Stimulated activated CD4-positive, alpha-beta T cell treated with anti-CD3 and anti-CD28 coated beads, Interleukin-1b, Interleukin-23, amount 100 ng/mL, for 1 hour (primary cell): ENCODE measurements around the gene LRP1B.

Experiments
- DNase-seq, 2 donors: peaks; one replicate each; pipeline ENCODE4 v3.0.0-alpha.2; 2020; ENCODE audit warnings: low read depth in 2 of 2

Gene LRP1B

GRCh38 chr2:141151611-141152286, 979.1 kb downstream of the LRP1B start:
- DNase-seq: no peak

GRCh38 chr2:141142025-141142424, 988.8 kb downstream of the LRP1B start:
- no peak for DNase-seq

DNA sequence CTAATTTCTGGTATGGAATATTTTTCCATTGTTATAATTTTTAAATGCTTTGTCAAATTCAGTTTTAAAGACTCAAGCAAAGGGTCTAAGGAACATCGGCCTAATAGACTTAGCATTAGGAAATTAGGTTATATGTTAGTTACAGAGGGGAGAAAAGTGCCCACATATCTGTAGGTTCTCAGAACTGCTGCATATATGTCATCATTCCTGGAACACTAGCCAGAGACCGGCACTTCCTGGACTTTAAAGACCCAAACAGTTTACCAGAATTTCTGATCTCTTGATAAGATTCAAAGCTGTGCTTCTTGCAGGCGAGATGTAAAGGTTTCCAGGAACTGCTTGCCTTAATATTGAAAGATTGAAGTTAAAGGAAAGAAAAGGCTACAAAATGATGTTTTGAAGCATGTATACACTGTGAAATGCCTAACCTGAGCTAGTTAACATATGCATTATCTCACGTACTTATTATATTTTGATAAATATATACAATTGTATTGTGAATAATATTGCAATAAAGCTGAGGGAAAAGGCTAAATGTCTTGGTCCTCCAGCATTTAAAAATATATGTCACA, 993.6 kb downstream of the LRP1B start:
- no peak for DNase-seq

DNA sequence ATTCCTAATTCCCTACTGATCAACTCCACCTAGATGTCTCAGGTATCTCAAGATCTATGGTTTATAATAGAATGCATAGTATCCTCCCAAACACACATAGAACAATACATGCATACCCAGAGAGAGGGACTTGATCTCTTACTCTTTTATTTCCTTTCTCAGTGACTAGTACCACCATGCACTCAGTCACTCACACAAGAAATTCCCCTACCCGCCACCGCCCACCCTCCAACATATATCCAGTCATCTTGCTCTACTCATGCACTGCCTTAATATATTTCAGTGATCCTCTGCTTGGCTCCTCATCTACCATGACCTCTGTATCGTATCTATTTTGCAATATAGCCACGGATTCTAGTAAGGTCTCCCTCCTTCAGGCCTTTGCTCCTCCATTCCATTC, 996.9 kb downstream of the LRP1B start:
- DNase-seq: no peak

DNA sequence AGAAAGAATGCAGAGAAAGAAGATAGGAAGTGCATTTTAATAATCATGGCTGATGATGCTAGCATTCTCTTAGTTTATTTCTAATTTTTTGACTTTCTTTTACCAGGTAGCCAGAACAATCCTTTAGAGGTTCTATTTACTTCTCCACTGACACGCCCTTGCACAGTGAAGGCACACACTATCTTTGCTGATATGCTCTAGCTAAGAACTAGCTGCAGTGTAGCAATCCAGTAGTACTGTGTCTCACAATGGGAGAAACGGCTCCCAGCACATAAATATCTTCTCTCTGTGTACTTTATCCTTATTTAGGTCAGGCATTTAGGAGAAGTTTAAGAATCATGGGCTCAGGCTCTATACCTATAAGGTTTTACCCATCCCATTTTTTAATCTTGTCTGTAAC, 1005.4 kb downstream of the LRP1B start:
- DNase-seq: no peak

DNA sequence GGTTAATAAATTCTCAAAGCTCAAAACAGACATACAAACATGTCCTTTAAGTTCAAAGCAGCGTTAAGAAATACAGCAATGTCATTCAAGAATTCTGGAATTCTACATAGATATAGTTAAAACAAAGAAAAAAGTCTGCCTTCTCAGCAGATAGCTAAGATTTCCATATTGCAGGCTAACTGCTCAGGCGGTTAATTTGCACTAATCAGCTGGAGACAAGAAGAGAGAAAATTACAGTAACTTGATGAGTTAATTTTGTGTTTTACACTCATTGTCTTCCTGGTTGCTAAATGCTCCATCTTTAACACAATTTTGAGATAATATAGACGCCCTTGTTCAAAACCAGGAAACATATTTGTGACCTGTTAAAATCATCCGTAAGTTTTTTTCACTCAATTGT, 1012.0 kb downstream of the LRP1B start:
- no peak for DNase-seq

DNA sequence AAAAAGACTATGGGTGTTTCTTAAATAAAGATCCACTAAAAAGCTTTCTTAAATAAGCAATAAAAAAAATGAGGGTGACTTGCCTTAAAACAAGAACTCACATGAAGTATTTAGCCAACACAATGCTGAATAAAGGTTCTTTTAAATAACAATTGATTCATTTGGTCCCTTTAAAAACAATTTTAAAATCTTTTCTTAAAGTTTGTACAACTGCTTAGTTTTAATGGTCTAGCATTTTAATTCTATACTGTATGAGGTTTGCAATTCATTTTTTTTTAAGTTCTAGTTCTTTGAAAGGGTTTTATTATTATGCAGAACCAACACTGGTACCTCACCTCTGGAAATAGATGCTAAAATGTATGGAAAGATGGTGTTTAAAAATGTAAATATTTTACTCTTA, 1017.5 kb downstream of the LRP1B start:
- no peak for DNase-seq

GRCh38 chr2:141109633-141110032, 1021.2 kb downstream of the LRP1B start:
- DNase-seq: no peak

DNA sequence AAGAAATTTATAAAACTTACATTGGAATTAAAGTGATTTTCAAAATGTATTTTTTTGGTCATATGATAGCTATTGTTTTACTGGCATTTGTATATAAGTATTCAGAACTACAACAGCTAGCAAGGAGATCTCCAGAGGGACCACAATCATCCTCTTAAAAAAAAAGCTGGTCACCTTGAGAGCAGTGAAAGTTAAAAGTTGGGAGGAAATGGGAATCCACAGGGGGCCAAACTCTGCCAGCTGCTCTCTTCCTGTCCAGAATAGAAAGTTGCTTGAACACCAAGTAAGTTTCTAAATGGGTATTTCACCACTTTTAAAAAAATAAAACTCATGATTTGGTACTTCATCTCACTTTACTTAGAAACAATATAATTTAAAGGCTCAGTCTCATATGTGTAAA, 1025.1 kb downstream of the LRP1B start:
- no peak for DNase-seq

DNA sequence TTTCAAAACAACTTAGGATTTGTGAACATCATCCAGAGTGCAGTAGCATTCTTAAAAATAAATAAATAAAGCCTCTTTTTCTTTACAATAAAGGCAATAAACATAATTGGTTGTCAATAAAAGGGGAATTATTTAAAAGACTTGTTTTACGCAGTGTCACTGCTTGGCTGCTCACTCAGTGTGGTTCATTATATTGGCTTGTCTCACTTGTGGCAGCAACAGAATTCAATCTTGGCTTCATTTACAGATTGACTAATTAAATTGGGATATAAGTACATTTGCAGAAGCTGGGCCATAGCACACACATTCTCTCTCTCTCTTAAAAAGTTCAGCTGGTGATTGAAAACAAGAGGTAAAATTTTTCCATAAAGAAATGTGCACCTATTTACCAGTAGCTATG, 1027.6 kb downstream of the LRP1B start:
- no peak for DNase-seq

GRCh38 chr2:141079231-141079630, 1051.6 kb downstream of the LRP1B start:
- DNase-seq: no peak

DNA sequence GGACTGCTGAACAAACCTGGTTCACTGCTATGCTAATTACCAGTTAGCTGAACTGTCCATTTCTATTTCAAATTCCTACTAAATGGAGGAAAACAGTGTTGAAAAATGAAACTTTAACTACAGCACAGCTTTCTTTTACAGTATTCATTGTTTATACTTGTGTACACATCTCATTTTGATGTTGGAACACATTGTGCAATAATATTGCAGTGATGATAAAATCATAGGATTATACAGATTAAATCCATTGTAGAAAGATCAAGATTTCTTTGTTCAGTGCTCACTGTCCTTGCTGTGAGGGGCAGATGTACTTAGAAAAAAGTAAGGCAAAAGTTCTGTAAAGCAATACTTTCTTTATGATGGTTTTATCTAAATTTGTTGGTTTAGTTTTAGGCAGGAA, 1055.1 kb downstream of the LRP1B start:
- DNase-seq: no peak

- DNase-seq: no peak
Measured at GRCh38 chr2:141068053-141068682, 1062.6 kb downstream of the LRP1B start.

DNA sequence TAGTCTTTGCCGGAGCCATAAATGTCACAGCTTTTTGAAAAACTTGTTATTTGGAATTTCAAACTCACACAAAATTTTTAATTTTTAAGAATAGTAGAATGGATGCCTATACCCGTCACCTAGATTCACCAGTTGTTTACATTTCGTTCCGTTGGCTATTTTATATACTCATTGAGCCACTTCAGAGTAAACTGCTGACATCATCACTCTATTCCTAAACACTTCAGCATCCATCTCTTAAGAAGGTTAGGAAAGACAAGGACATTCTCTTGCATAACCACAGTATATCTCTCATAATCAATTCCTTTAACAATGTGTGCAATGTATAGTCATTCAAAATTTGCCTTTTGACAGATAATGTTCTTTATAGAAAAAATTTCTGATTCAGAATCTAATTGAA, 1065.8 kb downstream of the LRP1B start:
- DNase-seq: no peak

GRCh38 chr2:141063406-141063805, 1067.4 kb downstream of the LRP1B start:
- no peak for DNase-seq

DNA sequence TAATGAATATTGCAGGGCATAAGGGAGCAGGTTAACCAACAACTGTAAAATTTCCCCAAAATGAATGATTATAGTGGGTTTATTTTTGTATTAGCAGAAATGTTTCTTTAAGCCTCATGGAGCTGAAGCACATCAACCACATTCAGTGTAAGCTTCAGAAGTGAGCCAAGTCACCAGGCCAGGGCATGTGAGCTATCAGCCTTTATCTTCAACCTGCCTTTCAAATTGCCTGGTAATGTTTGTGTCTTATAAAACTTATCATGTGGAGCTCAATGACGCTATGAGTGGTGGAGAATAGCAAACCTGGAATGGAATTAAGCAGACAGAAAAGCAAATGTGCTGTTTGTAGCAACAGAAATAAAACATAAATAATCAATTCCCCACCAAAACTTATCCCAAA, 1068.4 kb downstream of the LRP1B start:
- DNase-seq: no peak

GRCh38 chr2:141062031-141062430, 1068.8 kb downstream of the LRP1B start:
- no peak for DNase-seq

- DNase-seq: no peak
Measured at GRCh38 chr2:141058556-141058955, 1072.3 kb downstream of the LRP1B start.

DNA sequence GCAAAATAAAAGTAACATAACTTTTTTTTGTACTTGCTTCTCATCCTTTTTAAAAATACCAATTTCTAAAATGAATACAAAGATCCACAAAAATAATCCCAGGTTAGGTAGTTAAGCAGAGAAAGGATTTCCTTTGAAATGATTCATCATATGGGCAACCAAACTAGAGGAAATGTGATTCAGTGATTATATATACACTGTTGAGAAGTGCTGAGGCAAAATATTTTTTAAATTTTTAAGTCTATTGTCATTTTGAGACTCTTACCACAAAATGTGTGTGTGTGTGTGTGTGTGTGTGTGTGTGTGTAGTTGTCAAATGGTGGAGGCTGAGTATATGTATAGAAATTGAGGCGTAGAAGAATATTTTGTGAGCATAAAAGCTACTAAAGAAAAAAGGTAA, 1075.3 kb downstream of the LRP1B start:
- DNase-seq: no peak

- no peak for DNase-seq
Measured at GRCh38 chr2:141048951-141049350, 1081.9 kb downstream of the LRP1B start.

DNA sequence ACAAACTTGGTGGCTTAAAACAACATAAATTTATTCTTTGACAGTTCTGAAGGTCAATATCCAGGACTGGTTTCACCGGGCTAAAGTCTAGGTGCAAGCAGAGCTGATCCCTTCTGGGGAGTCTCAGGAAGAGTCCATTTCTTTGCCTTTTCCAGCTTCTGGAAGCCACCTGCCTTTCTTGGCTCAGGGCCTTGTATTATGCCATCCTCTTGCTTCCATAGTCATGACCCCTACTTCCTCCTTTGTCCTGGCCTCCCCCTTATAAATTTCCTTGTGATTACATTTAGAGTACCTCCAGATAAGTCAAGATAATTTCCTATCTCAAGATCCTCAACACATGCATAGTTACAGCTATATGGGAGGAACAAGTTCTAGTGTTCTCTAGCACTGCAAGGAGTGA, 1089.5 kb downstream of the LRP1B start:
- no peak for DNase-seq

GRCh38 chr2:141038341-141038740, 1092.5 kb downstream of the LRP1B start:
- DNase-seq: no peak

DNA sequence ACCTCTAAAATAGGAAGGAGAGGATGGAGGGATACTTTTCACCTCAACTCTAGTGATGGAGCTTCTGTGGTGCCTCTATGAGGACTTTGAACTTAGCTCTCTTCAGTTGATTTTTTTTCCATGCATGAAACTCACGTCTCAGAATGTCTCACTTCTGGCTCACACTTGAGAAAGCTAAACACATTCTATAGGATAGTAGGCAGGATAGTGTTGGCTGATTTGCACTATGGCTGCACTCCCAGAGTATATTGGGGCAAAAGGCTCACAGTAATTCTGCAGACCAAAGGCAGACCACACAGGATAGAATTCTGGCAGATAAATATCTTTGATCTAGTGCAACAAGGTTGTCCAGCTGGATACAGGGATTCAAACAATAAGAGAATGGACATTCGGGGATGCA, 1093.5 kb downstream of the LRP1B start:
- DNase-seq: no peak
